NOMO-1 treated with DMSO at 0.1 percent for 48 hours (cell line): ENCODE data around the gene PHKG2.

Experiments used
- DNase-seq: peaks from one replicate; lab custom pipeline; 2025; ENCODE audit not compliant: unreplicated experiment; lab: John Stamatoyannopoulos, UW

PHKG2 gene

DNA sequence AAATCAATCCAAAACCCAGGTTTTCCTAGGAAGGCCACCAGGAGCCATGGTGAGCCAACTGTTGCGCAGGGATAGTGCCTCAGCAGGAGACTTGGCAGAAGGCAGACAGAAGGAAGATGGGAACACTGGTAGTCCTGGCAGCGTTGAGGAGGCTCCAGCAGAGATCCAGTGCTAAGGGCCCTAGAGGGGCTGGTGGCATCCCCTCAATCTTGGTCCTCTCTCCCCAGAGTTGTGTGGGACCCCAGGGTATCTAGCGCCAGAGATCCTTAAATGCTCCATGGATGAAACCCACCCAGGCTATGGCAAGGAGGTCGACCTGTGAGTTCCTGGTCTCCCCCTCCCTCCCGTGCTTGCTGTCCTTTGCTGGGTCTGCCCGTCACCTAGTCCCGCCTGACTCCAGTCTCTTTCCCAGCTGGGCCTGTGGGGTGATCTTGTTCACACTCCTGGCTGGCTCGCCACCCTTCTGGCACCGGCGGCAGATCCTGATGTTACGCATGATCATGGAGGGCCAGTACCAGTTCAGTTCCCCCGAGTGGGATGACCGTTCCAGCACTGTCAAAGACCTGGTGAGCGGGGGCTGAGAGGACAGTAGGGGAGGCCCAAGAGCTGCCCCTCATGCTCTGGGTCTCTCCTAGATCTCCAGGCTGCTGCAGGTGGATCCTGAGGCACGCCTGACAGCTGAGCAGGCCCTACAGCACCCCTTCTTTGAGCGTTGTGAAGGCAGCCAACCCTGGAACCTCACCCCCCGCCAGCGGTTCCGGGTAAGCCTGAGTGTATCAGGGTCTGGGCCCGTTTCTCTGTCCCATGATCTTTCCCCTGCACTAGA lies 7.9 kb downstream of the PHKG2 start:
- no peak for DNase-seq

DNA sequence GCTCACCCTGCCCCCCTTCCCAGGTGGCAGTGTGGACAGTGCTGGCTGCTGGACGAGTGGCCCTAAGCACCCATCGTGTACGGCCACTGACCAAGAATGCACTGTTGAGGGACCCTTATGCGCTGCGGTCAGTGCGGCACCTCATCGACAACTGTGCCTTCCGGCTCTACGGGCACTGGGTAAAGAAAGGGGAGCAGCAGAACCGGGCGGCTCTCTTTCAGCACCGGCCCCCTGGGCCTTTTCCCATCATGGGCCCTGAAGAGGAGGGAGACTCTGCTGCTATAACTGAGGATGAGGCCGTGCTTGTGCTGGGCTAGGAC lies 8.5 kb downstream of the PHKG2 start:
- no peak for DNase-seq

DNA sequence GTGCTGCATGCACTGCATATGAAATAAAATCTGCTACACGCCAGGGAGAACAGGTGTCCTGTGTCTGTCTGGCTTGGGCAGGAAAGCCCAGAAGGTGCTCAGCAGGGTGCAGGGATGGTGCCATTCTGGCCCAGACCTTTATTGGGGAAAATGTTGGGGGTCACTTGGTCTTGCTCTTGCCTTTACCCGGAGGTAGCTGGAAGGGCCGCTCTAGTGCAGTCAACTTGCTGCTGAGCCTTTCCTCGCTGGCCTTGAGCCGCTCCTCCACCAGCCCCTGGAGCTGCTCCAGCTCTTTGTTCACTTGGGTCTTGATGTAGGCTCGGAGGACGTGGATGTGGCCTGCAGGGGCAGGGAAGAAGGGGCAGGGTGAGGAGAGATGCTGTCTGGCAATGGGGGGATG lies 9.1 kb downstream of the PHKG2 start:
- DNase-seq = no peak

DNA sequence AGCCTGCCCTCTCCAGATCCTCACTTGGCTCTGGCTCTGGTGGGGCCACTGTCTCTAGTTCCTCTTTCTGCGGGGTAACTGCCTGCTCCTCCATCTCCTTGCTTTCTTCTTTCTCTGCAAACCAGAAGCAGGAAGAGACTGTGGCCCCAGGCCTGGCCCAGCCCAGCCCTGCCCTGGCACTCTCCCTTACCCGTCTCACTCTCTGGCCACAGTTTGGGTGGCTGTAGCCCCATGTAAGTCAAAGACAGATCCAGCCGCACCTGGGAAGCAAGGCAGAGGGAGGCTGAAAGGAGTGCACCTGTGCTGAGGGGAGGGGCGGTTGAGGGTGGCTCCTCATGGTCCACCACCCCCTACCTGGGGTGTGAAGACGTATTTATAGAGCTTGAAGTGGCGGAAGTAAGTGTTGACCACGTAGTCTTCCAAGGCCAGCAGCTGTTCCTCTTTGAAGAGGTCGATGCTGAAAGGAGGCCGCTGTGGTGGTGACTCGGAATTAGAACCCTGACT lies 10.8 kb downstream of the PHKG2 start:
- peak; percentile 95 for DNase-seq

DNA sequence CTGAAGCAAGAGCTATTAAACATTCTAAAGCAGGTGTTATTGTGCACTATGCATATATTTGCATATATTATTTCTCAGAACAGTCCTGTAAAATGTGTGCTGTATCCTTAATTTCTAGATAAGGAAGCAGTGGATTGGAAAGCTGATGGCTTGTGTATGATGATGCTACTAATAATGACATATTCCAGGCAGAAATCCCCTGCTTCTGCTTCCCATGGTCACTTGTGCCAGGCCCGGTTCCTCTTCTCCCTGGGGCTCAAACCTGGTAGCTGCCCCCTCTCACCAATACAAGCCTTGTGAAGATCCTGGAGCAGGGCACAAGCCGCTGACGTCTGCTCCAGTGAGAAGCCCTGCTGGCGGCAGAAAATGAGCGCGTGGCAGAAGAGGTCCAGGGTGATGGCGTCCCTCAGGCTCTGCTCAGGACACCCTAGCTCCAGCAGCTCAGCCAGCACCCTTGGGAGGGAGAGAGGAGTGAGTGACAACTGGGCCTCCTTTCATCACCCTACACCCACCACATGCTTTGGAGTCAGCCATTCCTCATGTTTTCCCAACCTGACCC lies 11.9 kb downstream of the PHKG2 start:
- DNase-seq = no peak

DNA sequence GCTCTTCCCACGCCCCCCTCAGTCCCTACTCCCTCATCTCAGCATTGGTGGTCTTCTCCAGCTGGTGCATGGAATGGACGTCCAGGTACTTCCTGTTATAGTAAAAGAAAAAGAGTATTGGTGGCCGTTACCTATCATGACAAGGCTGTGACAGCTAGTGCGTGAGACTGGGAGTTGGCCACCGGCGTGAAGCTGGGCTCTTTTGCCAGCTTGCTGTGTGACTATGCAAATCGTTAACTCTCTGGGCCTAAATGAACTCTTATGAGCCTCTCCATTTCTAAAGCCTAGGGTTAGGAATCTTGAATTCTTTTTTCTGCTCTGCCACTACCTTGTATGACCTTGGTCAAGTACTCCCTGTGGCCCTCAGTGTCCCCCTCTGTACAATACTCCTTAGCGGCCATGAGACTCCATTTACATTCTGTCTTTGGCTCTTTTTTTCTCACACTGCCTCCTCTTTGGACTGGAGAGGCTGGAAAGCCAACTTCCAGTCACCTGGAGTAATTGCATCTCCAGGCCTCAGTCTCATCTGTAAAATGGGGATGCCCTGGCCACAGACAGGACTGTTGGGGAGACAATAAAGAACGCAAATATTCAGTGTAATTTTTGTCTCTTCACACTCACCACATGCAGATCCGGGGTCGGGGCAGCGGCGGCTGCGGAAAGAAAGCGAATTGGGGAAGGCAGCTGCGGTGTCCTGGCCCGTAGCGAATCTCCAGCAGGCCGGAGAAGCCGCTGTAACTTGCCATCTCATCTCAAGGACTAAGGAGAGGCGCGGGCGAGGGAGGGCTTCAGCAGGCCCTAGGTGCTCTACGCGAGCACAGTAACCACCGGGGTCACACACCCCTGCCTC lies 12.6 kb downstream of the PHKG2 start:
- no peak for DNase-seq

DNA sequence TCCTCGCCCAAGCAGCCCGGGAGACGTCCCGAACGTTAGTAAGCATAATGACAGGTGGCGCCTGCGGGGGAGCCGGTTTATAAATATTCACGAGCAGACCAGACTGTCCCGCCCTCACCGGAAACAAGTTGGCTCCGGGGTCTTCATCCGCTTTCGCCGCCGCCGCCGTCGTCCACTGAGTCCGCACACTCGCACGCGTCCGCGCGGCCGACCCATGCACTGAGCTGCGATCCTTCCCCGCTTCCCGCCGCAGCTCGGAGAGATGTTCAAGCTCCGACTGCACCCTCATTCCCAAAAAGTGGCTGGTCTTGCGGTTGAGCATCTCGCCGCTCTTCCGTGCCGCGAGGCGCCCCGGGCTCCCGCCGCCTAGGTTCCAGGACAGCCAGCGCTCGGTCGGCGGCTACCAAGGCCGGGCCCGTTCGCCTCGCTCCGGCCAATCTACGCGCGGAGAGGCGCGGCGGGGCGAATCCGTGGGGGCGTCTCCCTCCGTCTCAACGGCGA lies 13.3 kb downstream of the PHKG2 start:
- DNase-seq = peak; percentile 36

DNA sequence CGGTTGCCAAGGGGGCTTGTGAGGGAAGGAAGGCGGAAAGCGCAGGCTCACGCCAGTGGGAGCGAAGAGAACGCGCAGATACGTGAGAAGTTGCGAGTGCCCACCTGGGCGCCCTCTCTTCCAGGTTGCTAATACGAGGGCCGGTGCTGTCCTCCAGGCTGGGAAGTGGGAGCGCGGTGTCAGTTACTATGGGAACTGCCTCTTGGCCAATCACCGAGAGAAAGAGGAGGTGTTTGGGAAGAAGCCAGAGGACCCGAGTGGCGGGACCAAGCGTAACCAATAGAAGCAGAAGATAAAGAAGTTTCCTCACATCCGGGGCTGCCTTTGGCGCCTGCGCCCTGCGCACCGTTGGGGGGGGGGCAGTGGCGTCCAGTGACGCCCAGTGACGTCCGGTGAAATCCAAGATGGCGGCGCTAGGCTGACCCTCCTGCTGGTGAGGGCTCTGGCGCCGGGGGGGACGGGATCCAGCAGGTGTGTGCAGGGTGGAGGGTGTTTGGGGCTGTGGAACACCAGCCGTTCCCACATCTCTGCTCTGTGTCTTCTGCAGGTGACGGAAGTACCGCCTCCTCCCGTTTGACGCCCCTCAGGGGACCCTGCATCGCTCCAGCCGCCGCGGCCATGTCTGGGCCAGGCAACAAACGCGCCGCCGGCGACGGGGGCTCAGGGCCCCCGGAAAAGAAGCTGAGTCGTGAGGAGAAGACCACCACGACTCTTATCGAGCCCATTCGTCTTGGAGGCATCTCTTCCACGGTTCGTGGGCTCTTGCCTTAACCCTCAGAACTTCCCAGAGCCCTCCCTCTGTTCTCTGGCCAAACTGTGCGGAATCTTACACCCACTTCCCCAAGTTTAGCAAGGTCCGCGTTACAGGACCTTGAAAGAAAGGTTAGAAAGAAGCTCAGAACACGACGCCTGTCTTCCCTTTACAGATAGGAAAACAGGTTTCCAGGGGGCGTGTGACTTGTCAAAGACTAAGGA lies 14.0 kb downstream of the PHKG2 start, which contains the start of the genes CFAP119 and RNF40:
TSS of gene CFAP119 (minus strand) at position 135 of the 975 bp plus-strand sequence. CDS start 314 bp downstream, outside the sequence.
TSS of gene RNF40 (plus strand) at position 395 of the 975 bp plus-strand sequence. CDS start at position 619, 224 bp downstream.
- peak; percentile 98 for DNase-seq

DNA sequence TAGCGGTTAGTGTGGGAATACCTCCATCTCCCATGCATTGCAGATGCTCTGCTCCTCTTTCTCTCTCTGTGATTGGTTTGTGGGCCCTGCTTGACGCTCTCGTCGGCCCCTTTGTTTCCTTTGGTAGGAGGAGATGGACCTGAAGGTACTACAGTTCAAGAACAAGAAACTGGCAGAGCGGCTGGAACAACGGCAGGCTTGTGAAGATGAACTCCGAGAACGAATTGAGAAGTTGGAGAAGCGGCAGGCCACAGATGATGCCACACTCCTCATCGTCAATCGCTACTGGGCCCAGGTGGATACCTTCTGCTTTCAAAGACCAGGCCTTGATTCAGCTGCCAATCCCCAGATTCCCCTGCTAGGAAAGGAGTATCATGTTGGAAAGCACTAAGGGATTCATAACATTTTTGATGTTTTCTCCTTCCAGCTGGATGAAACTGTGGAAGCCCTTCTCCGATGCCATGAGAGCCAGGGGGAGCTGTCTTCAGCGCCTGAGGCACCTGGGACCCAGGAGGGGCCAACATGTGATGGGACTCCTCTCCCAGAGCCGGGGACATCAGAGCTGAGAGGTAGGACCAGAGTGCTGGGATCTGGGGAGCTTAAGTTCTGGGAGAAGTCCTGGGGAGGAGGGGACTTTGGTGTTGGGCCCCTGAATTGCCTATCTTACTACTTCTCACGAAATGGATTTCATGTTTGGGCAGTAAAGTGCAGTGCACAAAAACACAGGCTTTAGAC lies 14.9 kb downstream of the PHKG2 start:
- no peak for DNase-seq

DNA sequence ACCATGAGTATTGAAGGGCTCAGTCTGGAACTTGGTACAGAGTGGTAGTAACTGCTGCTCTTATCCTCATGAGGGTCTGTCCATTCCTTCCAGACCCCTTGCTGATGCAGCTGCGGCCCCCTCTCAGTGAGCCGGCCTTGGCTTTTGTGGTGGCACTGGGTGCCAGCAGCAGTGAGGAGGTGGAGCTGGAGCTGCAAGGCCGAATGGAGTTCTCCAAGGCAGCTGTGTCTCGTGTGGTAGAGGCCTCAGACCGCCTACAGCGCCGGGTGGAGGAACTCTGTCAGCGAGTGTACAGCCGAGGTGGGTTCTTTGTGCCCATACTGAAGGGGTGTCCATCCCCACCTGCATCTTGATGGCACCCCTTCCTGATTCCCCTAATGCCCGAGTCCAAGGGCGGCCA lies 15.9 kb downstream of the PHKG2 start:
- no peak for DNase-seq

DNA sequence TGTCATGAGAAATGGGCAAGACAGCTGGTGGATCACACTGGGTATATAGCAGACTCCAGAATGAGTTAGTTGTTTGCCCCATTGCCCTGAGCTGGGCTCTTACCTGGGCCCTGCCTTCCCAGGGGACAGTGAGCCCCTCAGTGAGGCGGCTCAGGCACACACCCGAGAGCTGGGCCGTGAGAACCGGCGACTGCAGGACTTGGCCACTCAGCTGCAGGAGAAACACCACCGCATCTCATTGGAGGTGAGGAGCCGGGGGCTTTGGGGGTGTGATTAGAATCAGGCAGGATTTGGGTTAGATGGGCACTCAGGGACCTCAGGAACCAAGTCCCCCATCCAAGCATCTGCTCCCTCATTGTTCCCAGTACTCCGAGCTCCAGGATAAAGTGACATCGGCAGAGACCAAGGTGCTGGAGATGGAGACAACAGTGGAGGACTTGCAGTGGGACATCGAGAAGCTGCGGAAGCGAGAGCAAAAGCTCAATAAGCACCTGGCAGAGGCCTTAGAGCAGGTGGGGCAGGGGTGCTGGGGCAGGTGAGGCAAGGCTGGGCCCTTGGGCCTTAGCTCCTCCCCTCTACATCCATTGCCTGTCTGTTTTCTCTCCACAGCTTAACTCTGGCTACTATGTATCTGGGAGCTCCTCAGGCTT lies 16.7 kb downstream of the PHKG2 start:
- no peak for DNase-seq

DNA sequence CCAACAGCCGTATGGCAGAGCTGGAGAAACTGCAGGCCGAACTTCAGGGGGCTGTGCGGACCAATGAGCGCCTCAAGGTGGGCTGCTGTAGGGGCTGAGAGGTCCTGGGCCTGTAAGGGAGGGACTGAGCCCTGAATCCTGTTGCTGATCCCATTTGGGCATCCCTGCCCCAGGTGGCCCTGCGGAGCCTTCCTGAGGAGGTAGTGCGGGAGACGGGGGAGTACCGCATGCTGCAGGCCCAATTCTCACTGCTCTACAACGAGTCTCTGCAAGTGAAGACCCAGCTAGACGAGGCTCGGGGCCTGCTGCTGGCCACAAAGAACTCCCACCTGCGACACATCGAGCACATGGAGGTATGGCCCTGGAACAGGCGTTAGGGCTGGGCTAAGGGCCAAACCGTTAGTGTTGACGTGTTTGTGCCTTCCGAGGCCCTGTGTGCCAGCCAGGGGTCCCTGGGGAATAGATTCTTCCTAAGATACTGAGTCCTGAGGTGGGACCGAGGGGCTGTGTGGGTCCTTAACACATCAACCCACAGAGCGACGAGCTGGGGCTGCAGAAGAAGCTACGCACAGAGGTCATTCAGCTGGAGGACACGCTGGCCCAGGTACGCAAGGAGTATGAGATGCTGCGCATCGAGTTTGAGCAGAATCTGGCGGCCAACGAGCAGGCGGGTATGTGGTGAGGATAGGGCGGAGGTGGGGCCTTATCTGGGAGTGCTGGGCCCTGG lies 18.1 kb downstream of the PHKG2 start:
- no peak for DNase-seq

DNA sequence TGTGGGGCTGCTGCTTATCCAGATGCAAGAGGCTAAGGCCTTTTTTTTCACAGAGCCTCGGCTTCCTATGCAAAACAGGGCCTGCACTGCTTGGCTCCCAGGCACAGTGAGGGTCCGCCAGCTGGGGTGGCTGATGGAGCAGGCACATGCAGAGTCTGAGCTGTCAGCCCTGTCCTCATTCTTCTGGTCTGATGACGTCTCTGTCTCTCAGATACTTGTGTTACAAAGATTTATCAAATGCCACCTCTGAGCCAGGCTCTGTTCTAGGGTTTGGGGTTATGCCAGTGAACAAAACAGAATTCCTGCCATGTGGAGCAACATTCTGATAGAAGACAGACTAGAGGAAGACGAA lies 18.7 kb downstream of the PHKG2 start:
- DNase-seq = no peak

DNA sequence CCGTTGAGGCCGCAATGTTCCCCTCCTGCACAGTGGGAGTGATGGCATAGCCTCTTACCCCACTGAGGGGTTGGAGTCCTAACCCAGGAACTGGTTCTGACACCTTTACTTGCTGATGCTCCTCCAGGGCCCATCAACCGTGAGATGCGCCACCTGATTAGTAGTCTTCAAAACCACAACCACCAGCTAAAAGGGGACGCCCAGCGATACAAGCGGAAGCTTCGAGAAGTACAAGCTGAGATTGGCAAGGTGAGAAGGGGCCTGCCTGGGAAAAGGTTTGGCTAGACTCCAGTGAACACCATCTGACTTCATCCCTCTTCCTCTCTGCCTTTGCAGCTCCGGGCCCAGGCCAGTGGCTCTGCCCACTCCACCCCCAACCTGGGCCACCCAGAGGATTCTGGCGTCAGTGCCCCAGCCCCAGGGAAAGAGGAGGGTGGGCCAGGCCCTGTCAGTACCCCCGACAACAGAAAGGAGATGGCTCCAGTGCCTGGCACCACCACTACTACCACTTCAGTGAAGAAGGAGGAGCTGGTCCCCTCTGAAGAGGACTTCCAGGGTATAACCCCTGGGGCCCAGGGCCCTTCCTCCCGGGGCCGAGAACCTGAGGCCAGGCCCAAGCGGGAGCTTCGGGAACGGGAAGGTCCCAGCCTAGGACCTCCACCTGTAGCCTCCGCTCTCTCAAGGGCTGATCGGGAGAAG lies 19.7 kb downstream of the PHKG2 start:
- DNase-seq = no peak

DNA sequence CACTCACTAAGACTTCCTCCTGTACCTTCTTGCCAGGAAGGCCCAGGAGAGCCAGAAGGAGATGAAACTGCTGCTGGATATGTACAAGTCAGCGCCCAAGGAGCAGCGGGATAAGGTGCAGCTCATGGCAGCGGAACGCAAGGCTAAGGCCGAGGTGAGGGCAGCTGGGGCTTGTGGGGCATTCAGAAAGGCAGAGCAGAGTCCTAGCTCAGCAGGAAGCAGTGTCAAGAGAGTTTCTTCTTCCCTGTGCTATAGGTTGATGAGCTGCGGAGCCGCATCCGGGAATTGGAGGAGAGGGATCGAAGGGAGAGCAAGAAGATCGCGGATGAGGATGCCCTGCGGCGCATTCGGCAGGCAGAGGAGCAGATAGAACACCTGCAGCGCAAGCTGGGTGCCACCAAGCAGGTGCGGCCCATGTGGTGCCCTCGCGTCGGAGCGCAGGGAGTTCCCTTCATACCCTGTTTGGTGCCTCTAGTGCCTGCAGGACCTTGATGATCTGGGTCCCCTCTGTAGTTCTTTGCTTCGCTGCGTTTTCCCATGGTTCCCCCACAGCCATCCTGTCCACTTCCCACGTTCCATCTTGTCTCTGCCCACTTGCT lies 20.5 kb downstream of the PHKG2 start:
- DNase-seq = no peak

DNA sequence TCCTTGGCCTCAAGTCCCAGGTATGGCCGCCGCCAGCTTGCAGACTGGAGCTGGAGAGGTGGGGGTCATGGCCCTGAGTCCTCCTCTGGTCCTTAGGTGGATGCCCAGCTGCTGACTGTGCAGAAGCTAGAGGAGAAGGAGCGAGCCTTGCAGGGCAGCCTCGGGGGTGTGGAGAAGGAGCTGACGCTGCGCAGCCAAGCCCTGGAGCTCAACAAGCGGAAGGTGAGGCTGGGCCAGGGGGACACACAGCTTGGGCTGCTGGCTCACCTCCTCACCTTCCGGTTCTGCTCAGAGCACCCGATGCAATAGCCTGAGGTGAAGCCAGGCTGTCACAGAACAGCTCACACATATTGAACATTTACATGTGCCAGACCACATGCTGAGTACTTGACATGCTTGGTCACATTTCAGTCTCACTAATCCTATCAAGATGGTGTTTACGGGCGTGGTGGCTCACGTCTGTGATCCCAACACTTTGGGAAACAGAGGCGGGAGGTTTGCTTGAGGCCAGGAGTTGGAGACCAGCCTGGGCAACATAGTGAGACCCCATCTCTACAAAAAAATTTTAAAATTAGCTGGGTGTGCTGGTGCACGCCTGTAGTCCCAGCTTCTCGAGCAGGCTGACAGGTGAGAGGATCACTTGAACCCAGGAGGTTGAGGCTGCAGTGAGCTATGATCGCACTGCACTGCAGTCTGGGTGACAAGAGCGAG lies 21.3 kb downstream of the PHKG2 start:
- DNase-seq = no peak

DNA sequence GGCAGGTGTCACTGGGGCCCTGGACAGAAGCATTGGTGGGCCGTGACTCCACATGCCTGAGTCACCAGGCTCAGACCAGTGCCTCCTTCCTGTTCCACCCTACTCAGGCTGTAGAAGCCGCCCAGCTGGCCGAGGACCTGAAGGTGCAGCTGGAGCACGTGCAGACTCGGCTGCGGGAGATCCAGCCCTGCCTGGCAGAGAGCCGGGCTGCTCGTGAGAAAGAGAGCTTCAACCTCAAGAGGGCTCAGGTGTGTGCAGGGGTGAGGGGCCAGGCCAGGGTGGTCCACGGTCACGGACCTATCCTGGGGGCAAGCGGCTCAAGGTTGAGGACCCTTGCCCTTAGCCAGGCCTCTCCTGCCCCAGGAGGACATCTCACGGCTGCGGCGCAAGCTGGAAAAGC lies 23.5 kb downstream of the PHKG2 start:
- no peak for DNase-seq
